PC-3 (cell line): Measurements from ENCODE around the gene KAZN.

Experiments used
- CTCF ChIP-seq: fragments of 300-600 bp; sonication (generic); conservative IDR thresholded peaks from 2 replicates; pipeline ENCODE4 v1.5.1; 2017; ENCODE audit warnings: antibody characterized with exemption, low read depth, mild to moderate bottlenecking, low read length
- EZH2 ChIP-seq: fragments of 300-600 bp; sonication (generic); IDR thresholded peaks from one replicate; pipeline ENCODE4 v1.6.1; 2017; ENCODE audit warnings: antibody characterized with exemption, mild to moderate bottlenecking, low read length; ENCODE audit not compliant: unreplicated experiment
- EZH2phosphoT487 ChIP-seq: fragments of 300-600 bp; sonication (generic); IDR thresholded peaks from 2 replicates; pipeline ENCODE4 v1.6.1; 2018; ENCODE audit warnings: mild to moderate bottlenecking, antibody characterized with exemption, low read length, borderline replicate concordance

GRCh38 chr1:15141935-15142539 lies 543.6 kb downstream of the KAZN start:
- TF ChIP-seq CTCF (peak; percentile 39), EZH2 (no peak), EZH2phosphoT487 (no peak)
